Esophagus muscularis mucosa (tissue), 4 donors: ENCODE data around the gene ZBTB37. TPM values are rescaled to one million over a fixed set of nuclear protein-coding genes. Genes with fewer than 3 reads are reported as not detected.

Experiments used
- DNase-seq: peaks from one replicate; pipeline ENCODE4 v3.0.0-alpha.2; 2017; ENCODE audit errors: extremely low spot score
- H3K27ac ChIP-seq, 4 donors: fragments of 200-600 bp; sonication (generic); replicated peaks in 1 of 4; 1 replicate in 3 of 4; 2 replicates in 1 of 4; pipeline ENCODE4 v1.5.1; 2016 to 2019; ENCODE audit warnings: mild to moderate bottlenecking in 1 of 4
- H3K27me3 ChIP-seq, 4 donors: fragments of 200-600 bp; sonication (generic); one replicate each; pipeline versions ENCODE4 v1.5.1 to v1.6.0; 2016 to 2019
- H3K36me3 ChIP-seq, 4 donors: fragments of 200-600 bp; sonication (generic); one replicate each; pipeline ENCODE4 v1.5.1; 2016 to 2019
- H3K4me1 ChIP-seq, 4 donors: fragments of 200-600 bp; sonication (generic); one replicate each; pipeline ENCODE4 v1.5.1; 2016 to 2019
- H3K4me3 ChIP-seq, 4 donors: fragments of 200-600 bp; sonication (generic); 1 replicate in 2 of 4; 2 replicates in 2 of 4; pipeline ENCODE4 v1.5.1; 2016 to 2019; ENCODE audit warnings: mild to moderate bottlenecking in 4 of 4, moderate library complexity in 1 of 4
- H3K9me3 ChIP-seq, 4 donors: fragments of 200-600 bp; sonication (generic); 1 replicate in 3 of 4; 2 replicates in 1 of 4; pipeline ENCODE4 v1.5.1; 2016 to 2019
- CTCF ChIP-seq, 3 experiments: fragments of 200-600 bp in 2 of 3; fragments of 450-650 bp in 1 of 3; sonication (generic) in 2 of 3; IDR thresholded peaks; one replicate each; pipeline ENCODE4 v1.5.1; 2017 to 2019; ENCODE audit warnings: antibody characterized with exemption in 3 of 3, mild to moderate bottlenecking in 2 of 3, moderate library complexity in 1 of 3
- EP300 ChIP-seq: sonication (generic); formaldehyde crosslinking; IDR thresholded peaks from one replicate; pipeline ENCODE4 v1.6.1; 2017; ENCODE audit warnings: antibody characterized with exemption
- POLR2A ChIP-seq: fragments of 450-650 bp; IDR thresholded peaks from one replicate; pipeline ENCODE4 v1.6.1; 2017; ENCODE audit warnings: antibody characterized with exemption, moderate library complexity, mild to moderate bottlenecking, low read depth
- POLR2AphosphoS5 ChIP-seq, 2 donors: sonication (generic); formaldehyde crosslinking; IDR thresholded peaks; one replicate each; pipeline ENCODE4 v1.6.1; 2017; ENCODE audit warnings: antibody characterized with exemption in 2 of 2
- WGBS: methylation state at CpG from one replicate; pipeline ENCODE4 v1.1.5; 2018; 5-methylcytosine and 5-hydroxymethylcytosine counted together
- intact Hi-C: fragments of 100-400 bp; cut with DNase I; formaldehyde crosslinking; loops from one replicate; pipeline ENCODE4 v1.15.1; 2023
- total RNA-seq, 4 donors: library from RNA; depleted of rRNA; stranded (reverse); fragments of >200 nt; gene quantifications; one replicate each; pipeline versions ENCODE4 v1.1.0 to v1.2.1, GENCODE V29; 2016

The ZBTB37 gene
- total RNA-seq, 4 donors from 2014 or later = 6.1 to 9.3 (median 7.0) TPM

- Histone ChIP-seq H3K27ac (no peak overlapping the region), H3K27me3 (no peaks in the 10 kb centered on the region), H3K36me3 (peaks cover 14 to 38% (median 26%) of the 10 kb centered on the region in 4 donors), H3K9me3 (no peaks in the 10 kb centered on the region), H3K4me3 (no peak overlapping the region), H3K4me1 (no peaks in the 10 kb centered on the region)
- intact Hi-C loops = no loop called here
- no peak for DNase-seq
- WGBS = 95% methylated on average over 2 of the region's 2 CpGs
- TF ChIP-seq CTCF (IDR thresholded peaks at IDR 0.05) = no peak
Measured at GRCh38 chr1:173889885-173890284, 21.7 kb downstream of the ZBTB37 start.

GRCh38 chr1:173893611-173894010, 25.4 kb downstream of the ZBTB37 start:
- Histone ChIP-seq H3K4me3 (no peak overlapping the region), H3K36me3 (peaks cover 0 to 9% (median 6%) of the 10 kb centered on the region in 4 donors), H3K27ac (no peak overlapping the region), H3K27me3 (no peaks in the 10 kb centered on the region), H3K4me1 (no peaks in the 10 kb centered on the region), H3K9me3 (no peaks in the 10 kb centered on the region)
- no peak for TF ChIP-seq CTCF (IDR thresholded peaks at IDR 0.05)
- TF ChIP-seq POLR2A = no peak
- no peak for TF ChIP-seq POLR2AphosphoS5 (IDR thresholded peaks at IDR 0.05)
- TF ChIP-seq EP300 = no peak
- intact Hi-C loops = no loop called here
- 100% methylated on average over 1 of the region's 1 CpG for WGBS
- DNase-seq = no peak

- Histone ChIP-seq H3K27ac (no peak overlapping the region), H3K4me3 (no peak overlapping the region), H3K9me3 (no peaks in the 10 kb centered on the region), H3K36me3 (peaks cover 0 to 9% (median 6%) of the 10 kb centered on the region in 4 donors), H3K4me1 (no peaks in the 10 kb centered on the region), H3K27me3 (no peaks in the 10 kb centered on the region)
- DNase-seq = no peak
- no peak for TF ChIP-seq POLR2AphosphoS5 (IDR thresholded peaks at IDR 0.05)
- TF ChIP-seq CTCF (IDR thresholded peaks at IDR 0.05) = no peak
- TF ChIP-seq POLR2A = no peak
- no peak for TF ChIP-seq EP300
- WGBS = 60% methylated on average over 3 of the region's 3 CpGs
- intact Hi-C loops = no loop called here
Measured at GRCh38 chr1:173894189-173894588, 26.0 kb downstream of the ZBTB37 start.

- no peaks in the 10 kb centered on the region for H3K27me3 ChIP-seq
- intact Hi-C loops = no loop called here
- WGBS = 75% methylated on average over 2 of the region's 2 CpGs
Measured at GRCh38 chr1:173900427-173900826, 32.2 kb downstream of the ZBTB37 start.

More at GRCh38 chr1:173900427-173900826, 32.2 kb downstream of the ZBTB37 start:
- Histone ChIP-seq H3K27ac (no peak overlapping the region), H3K9me3 (no peaks in the 10 kb centered on the region), H3K36me3 (peaks cover 0 to under 1% (median 0%) of the 10 kb centered on the region in 4 donors), H3K4me1 (no peaks in the 10 kb centered on the region), H3K4me3 (no peak overlapping the region)
- DNase-seq = no peak
- TF ChIP-seq CTCF (IDR thresholded peaks at IDR 0.05) (no peak), POLR2A (no peak), POLR2AphosphoS5 (IDR thresholded peaks at IDR 0.05) (no peak), EP300 (no peak)
